ENCODE data around the gene FLACC1. TPM values are rescaled to one million over a fixed set of nuclear protein-coding genes. Genes with fewer than 3 reads are reported as not detected.

FLACC1 gene
- total and polyA plus RNA-seq, 2 of the 8 experiments (the other 6 are each of a cell fraction or from before 2014, with no cell fraction given), result 0.58 TPM; not detected in 1

GRCh38 chr2:201267278-201268030 is 89.7 kb downstream of the FLACC1 start:
- H2AFZ ChIP-seq (ENCODE audit: low read length), result no peak overlapping the region
- POLR2A ChIA-PET (ENCODE audit: partially characterized antibody), result no interaction called here
- H2BK120ac ChIP-seq (replicated peaks; ENCODE audit: low read depth, low read length), result no peak overlapping the region
- no peak overlapping the region for H3K27ac ChIP-seq (ENCODE audit: low read depth, low read length)
- no peaks in the 10 kb centered on the region for H3K79me1 ChIP-seq (ENCODE audit: low read depth, low read length)
- H3K27me3 ChIP-seq (replicated peaks in 1 of 4; ENCODE audit: control insufficient read depth in 3 of 4, extremely low read depth in 1 of 4, insufficient read depth in 3 of 4, low read length in 3 of 4), result no peaks in the 10 kb centered on the region
- no peak overlapping the region for H3K9ac ChIP-seq (replicated peaks in 1 of 4; ENCODE audit: extremely low read depth in 1 of 4, low read depth in 3 of 4, low read length in 3 of 4)
- H2AK5ac ChIP-seq (ENCODE audit: low read depth, low read length), result no peak overlapping the region
- no peak overlapping the region for H3K4me3 ChIP-seq (ENCODE audit: extremely low read depth in 1 of 4, insufficient read depth in 2 of 4, low read depth in 3 of 4, low read length in 4 of 4)
- no peak overlapping the region for H3K4me2 ChIP-seq (ENCODE audit: insufficient read depth in 1 of 2, low read depth in 2 of 2, low read length in 2 of 2)
- H3K4me1 ChIP-seq (replicated peaks in 1 of 4; ENCODE audit: control insufficient read depth in 3 of 4, insufficient read depth in 4 of 4, low read length in 3 of 4), result no peaks in the 10 kb centered on the region
- no peak overlapping the region for H4K91ac ChIP-seq (replicated peaks; ENCODE audit: insufficient read length, low read length)
- H2BK15ac ChIP-seq (ENCODE audit: low read length), result no peak overlapping the region
- no peak overlapping the region for H3K4ac ChIP-seq (replicated peaks; ENCODE audit: insufficient read length, low read depth, low read length)
- FAIRE-seq, result no peak
- no peaks in the 10 kb centered on the region for H3K23me2 ChIP-seq (ENCODE audit: low read depth, low read length)
- no peak overlapping the region for H3K14ac ChIP-seq (ENCODE audit: insufficient read length)
- no peak overlapping the region for H2BK12ac ChIP-seq (ENCODE audit: low read depth, low read length)
- no peak overlapping the region for H4K5ac ChIP-seq (ENCODE audit: insufficient read length, low read depth, low read length)
- no peaks in the 10 kb centered on the region for H3K79me2 ChIP-seq (ENCODE audit: control insufficient read depth in 1 of 2, insufficient read depth in 2 of 2, low read length in 2 of 2)
- no peaks in the 10 kb centered on the region for H3K9me3 ChIP-seq (ENCODE audit: insufficient read depth in 2 of 2, low read depth in 1 of 2, low read length in 1 of 2)
- WGBS, 2 experiments (ENCODE audit: extremely low coverage in 1 of 2, insufficient coverage in 1 of 2, insufficient read length in 1 of 2, insufficient replicate concordance in 2 of 2, low coverage in 1 of 2, low lambda C conversion rate in 2 of 2, missing lambda C conversion rate in 1 of 2), result 92% methylated on average over 12 of the region's 12 CpGs; no CpG with 5 or more reads in 1 of the 2 experiments
- no peak overlapping the region for H2BK5ac ChIP-seq (ENCODE audit: low read depth, low read length)
- H3K18ac ChIP-seq (ENCODE audit: extremely low read depth, low read length), result no peak overlapping the region
- no peak overlapping the region for H2BK20ac ChIP-seq (ENCODE audit: low read length)
- no peaks in the 10 kb centered on the region for H3K36me3 ChIP-seq (ENCODE audit: control insufficient read depth in 2 of 4, insufficient read depth in 4 of 4, low read length in 3 of 4)
- no peak overlapping the region for H3K56ac ChIP-seq (replicated peaks; ENCODE audit: insufficient read length, low read depth, low read length)
- DNase-seq (ENCODE audit: low read depth in 1 of 2, low spot score in 2 of 2), result no peak
- H3K23ac ChIP-seq (ENCODE audit: insufficient read length), result no peak overlapping the region
- no peak overlapping the region for H4K8ac ChIP-seq (ENCODE audit: extremely low read depth, insufficient read depth, low read length)
- H4K20me1 ChIP-seq (replicated peaks in 1 of 2; ENCODE audit: control insufficient read depth in 1 of 2, insufficient read depth in 2 of 2, low read length in 2 of 2), result no peaks in the 10 kb centered on the region
- CTCF ChIA-PET (ENCODE audit: partially characterized antibody), result interaction anchor here (1.5 kb wide), 2 partner anchors 10 to 35 kb away, joined by 4 to 8 read pairs; no protein-coding TSS in a partner anchor
- TF ChIP-seq ATF3 (IDR thresholded peaks at IDR 0.05; ENCODE audit: insufficient read depth, low read depth, low read length), result no peak
- no peak for TF ChIP-seq RXRA (IDR thresholded peaks at IDR 0.05; ENCODE audit: insufficient read depth, low read depth, low read length)
- TF ChIP-seq POLR2A (IDR thresholded peaks at IDR 0.05; ENCODE audit: control extremely low read depth in 1 of 2, low read depth in 2 of 2, low read length in 2 of 2), result no peak
- TF ChIP-seq TAF1 (IDR thresholded peaks at IDR 0.05; ENCODE audit: low read depth, low read length), result no peak
- TF ChIP-seq CREB1 (IDR thresholded peaks at IDR 0.05), result no peak
- TF ChIP-seq EZH2 (IDR thresholded peaks at IDR 0.05; ENCODE audit: low read depth, low read length, severe bottlenecking), result no peak
- TF ChIP-seq EGR1 (IDR thresholded peaks at IDR 0.05; ENCODE audit: borderline replicate concordance, low read depth, low read length), result no peak
- no peak for TF ChIP-seq BCL11A (IDR thresholded peaks at IDR 0.05; ENCODE audit: low read depth in 2 of 2, low read length in 2 of 2)
- TF ChIP-seq, protein P1, sequence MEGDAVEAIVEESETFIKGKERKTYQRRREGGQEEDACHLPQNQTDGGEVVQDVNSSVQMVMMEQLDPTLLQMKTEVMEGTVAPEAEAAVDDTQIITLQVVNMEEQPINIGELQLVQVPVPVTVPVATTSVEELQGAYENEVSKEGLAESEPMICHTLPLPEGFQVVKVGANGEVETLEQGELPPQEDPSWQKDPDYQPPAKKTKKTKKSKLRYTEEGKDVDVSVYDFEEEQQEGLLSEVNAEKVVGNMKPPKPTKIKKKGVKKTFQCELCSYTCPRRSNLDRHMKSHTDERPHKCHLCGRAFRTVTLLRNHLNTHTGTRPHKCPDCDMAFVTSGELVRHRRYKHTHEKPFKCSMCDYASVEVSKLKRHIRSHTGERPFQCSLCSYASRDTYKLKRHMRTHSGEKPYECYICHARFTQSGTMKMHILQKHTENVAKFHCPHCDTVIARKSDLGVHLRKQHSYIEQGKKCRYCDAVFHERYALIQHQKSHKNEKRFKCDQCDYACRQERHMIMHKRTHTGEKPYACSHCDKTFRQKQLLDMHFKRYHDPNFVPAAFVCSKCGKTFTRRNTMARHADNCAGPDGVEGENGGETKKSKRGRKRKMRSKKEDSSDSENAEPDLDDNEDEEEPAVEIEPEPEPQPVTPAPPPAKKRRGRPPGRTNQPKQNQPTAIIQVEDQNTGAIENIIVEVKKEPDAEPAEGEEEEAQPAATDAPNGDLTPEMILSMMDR (IDR thresholded peaks at IDR 0.05; ENCODE audit: control extremely low read depth in 1 of 3, insufficient read depth in 1 of 3, low read depth in 1 of 3, low read length in 3 of 3), result no peak

Data from H1 (cell line).